Right atrium auricular region (tissue), 2 donors: ENCODE measurements around the gene FAM114A2. TPM values are rescaled to one million over a fixed set of nuclear protein-coding genes. Genes with fewer than 3 reads are reported as not detected.
A peak's percentile ranks its signal among the peaks of the same experiment; 100 is the strongest.

Experiments
- DNase-seq: peaks from one replicate; pipeline ENCODE4 v3.0.0-alpha.2; 2019; ENCODE audit warnings: low spot score
- H3K27ac ChIP-seq, 2 donors: fragments of 200-600 bp; sonication (generic); 1 replicate in 1 of 2; 2 replicates in 1 of 2; pipeline ENCODE4 v1.5.1; 2016 to 2019
- H3K27me3 ChIP-seq, 2 donors: fragments of 200-600 bp; sonication (generic); one replicate each; pipeline versions ENCODE4 v1.5.1 to v1.6.0; 2017 to 2019
- H3K36me3 ChIP-seq: fragments of 200-600 bp; sonication (generic); one replicate; pipeline ENCODE4 v1.5.1; 2016
- H3K4me1 ChIP-seq, 2 donors: fragments of 200-600 bp; sonication (generic); one replicate each; pipeline versions ENCODE4 v1.5.1 to v1.6.0; 2017 to 2019
- H3K4me3 ChIP-seq, 2 donors: fragments of 200-600 bp; sonication (generic); 1 replicate in 1 of 2; 2 replicates in 1 of 2; pipeline ENCODE4 v1.5.1; 2017 to 2019; ENCODE audit warnings: mild to moderate bottlenecking in 1 of 2, moderate library complexity in 1 of 2
- H3K9me3 ChIP-seq, 2 donors: fragments of 200-600 bp; sonication (generic); one replicate each; pipeline ENCODE4 v1.5.1; 2019
- total RNA-seq, 2 donors: library from RNA; depleted of rRNA; stranded (reverse); fragments of >200 nt; gene quantifications; one replicate each; pipeline ENCODE4 v1.1.0, GENCODE V29; 2016
- TF ChIP-seq, protein P1 (sequence below), 2 donors: fragments of 200-600 bp; sonication (generic); IDR thresholded peaks; one replicate each; pipeline ENCODE4 v1.5.1; 2019; ENCODE audit warnings: antibody characterized with exemption in 2 of 2

Gene FAM114A2
- total RNA-seq, 2 donors from 2014 or later = 11.1 to 18.5 TPM

DNA sequence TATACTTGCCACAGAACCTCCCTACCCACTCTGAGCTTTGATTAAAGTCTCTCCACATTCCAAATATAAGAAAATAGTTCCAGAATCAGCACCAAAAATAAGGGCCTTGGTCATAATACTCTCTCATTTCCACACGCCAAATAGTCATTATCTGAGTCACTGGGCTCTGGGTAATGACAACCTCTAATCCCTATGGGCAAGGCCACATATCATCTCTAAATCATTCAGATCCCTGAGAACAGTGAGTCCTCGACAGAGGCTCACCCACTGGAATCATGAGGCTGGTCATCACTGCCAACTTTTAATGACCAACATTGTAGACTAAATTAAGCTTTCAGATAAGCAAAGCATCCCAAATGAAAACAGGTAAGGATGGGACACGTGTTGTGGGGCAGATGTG lies 28.1 kb downstream of the FAM114A2 start:
- H3K36me3 ChIP-seq = peaks cover 9% of the 10 kb centered on the region
- H3K4me1 ChIP-seq = peaks cover 0 to 4% of the 10 kb centered on the region in 2 donors
- no peaks in the 10 kb centered on the region for H3K9me3 ChIP-seq
- TF ChIP-seq, protein P1, sequence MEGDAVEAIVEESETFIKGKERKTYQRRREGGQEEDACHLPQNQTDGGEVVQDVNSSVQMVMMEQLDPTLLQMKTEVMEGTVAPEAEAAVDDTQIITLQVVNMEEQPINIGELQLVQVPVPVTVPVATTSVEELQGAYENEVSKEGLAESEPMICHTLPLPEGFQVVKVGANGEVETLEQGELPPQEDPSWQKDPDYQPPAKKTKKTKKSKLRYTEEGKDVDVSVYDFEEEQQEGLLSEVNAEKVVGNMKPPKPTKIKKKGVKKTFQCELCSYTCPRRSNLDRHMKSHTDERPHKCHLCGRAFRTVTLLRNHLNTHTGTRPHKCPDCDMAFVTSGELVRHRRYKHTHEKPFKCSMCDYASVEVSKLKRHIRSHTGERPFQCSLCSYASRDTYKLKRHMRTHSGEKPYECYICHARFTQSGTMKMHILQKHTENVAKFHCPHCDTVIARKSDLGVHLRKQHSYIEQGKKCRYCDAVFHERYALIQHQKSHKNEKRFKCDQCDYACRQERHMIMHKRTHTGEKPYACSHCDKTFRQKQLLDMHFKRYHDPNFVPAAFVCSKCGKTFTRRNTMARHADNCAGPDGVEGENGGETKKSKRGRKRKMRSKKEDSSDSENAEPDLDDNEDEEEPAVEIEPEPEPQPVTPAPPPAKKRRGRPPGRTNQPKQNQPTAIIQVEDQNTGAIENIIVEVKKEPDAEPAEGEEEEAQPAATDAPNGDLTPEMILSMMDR (IDR thresholded peaks at IDR 0.05) = no peak
- H3K4me3 ChIP-seq = no peak overlapping the region
- DNase-seq = no peak
- no peaks in the 10 kb centered on the region for H3K27me3 ChIP-seq
- peak overlapping the region in 1 of 2 donors; percentile 6 for H3K27ac ChIP-seq

DNA sequence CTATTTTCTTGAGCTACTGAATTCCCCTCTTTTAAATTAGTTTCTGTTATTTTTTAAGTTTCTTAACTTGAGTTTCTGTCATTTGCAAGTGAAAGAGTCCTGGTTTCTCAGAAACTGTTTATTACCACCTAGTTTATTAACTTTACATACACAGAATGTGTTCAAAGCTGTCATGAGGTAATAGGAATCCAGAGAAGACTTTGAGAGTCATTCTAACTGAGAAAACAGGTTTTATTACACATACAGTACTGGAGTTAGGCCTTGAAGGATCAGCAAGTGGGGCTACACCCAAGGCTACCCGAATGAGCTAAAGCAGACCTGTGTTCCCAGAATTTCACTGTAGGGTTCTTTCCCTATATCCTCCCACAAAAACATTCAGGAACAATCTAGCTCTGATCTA lies 33.1 kb downstream of the FAM114A2 start:
- Histone ChIP-seq H3K27me3 (no peaks in the 10 kb centered on the region), H3K9me3 (no peaks in the 10 kb centered on the region), H3K4me3 (no peak overlapping the region), H3K36me3 (peaks cover 11% of the 10 kb centered on the region), H3K4me1 (peaks cover 0 to 13% of the 10 kb centered on the region in 2 donors), H3K27ac (no peak overlapping the region)
- DNase-seq = no peak
- TF ChIP-seq, protein P1 (IDR thresholded peaks at IDR 0.05) = no peak

DNA sequence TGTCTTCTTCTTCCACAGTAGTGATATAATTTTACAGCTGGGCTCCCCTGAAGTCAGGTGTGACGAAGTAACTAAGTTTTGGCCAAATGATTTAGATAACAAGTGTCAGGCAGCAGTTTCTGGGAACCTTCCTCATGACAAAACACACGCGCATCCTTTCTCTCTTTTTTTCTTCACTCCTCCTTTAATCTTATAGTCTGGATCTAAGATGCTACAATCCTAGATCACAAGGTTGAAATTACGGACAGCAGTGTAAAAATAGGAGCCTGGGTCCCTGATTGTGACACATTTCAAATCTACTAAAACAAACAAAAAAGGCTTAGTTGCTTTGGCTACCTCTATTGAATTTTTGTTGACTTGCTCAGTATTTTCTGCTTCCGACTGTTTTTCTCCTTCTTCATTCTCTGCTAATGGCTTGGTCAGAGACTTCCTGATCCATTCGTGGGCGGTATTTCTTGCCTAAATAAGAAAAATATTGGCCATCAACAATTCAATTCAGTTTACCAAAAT lies 36.1 kb downstream of the FAM114A2 start:
- TF ChIP-seq, protein P1 (IDR thresholded peaks at IDR 0.05) = no peak
- H3K27ac ChIP-seq = peak overlapping the region; percentile 58 to 75
- no peak for DNase-seq
- H3K27me3 ChIP-seq = no peaks in the 10 kb centered on the region
- no peak overlapping the region for H3K4me3 ChIP-seq
- peaks cover 0 to 13% of the 10 kb centered on the region in 2 donors for H3K4me1 ChIP-seq
- H3K9me3 ChIP-seq = no peaks in the 10 kb centered on the region
- peaks cover 15% of the 10 kb centered on the region for H3K36me3 ChIP-seq

DNA sequence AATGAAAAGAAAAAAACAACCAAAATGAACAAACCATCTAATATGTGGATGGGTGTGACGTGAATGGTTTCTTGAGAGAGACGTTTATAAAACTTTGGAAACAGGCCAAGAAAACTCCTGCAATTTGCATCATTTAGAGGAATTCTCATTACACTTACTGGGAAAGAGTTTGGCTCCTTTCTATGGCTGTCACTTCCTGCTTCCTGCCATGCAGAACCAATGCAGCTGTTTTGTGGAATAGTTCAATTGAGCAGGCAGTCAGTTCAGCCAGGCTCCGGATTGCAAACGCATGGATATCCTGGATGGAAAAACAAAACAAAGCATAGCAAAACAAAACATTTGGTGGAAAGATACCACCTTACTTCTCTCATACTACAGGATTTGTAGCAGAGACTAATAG lies 36.6 kb downstream of the FAM114A2 start:
- Histone ChIP-seq H3K27ac (peak overlapping the region; percentile 58 to 75), H3K4me1 (peaks cover 0 to 13% of the 10 kb centered on the region in 2 donors), H3K27me3 (no peaks in the 10 kb centered on the region), H3K9me3 (no peaks in the 10 kb centered on the region), H3K36me3 (peaks cover 20% of the 10 kb centered on the region), H3K4me3 (no peak overlapping the region)
- TF ChIP-seq, protein P1 (IDR thresholded peaks at IDR 0.05) = no peak
- no peak for DNase-seq

DNA sequence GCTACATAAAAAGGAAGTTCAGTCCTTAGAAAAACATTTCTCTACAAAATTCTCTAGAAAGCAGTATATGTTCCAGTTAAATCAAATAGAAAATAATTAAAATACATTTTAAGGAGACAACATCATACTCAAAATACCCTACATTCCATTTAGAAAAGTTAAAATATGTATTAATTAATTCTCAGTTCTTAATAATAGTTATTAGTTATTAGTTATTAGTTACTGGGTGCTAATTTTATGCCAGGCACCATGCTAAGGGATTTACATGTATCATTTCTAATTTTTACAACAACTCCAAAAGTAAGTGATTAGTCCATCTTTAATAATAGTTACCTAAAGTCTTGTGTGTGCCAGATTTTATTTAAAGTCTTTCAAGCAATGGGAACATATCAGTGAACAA lies 38.0 kb downstream of the FAM114A2 start:
- peaks cover 22% of the 10 kb centered on the region for H3K36me3 ChIP-seq
- H3K4me1 ChIP-seq = peaks cover 0 to 13% of the 10 kb centered on the region in 2 donors
- TF ChIP-seq, protein P1 (IDR thresholded peaks at IDR 0.05) = no peak

DNA sequence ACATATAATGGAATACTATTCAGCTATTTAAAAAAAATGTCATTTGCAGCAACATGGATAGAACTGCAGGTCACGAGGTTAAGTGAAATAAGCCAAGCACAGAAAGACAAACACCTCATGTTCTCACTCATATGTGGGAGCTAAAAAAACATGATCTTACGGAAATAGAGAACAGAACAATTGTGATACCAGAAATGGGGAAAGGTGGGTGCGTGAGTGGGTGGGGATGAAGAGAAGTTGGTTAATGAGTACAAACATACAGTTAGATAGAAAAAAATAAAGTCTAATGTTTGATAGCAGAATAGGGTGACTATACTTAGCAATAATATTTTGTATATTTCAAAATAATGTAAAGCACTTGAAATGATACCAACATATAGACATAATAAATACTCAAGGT lies 38.7 kb downstream of the FAM114A2 start:
- TF ChIP-seq, protein P1 (IDR thresholded peaks at IDR 0.05) = no peak
- Histone ChIP-seq H3K27ac (no peak overlapping the region), H3K4me3 (no peak overlapping the region), H3K4me1 (peaks cover 0 to 13% of the 10 kb centered on the region in 2 donors), H3K27me3 (no peaks in the 10 kb centered on the region), H3K9me3 (no peaks in the 10 kb centered on the region), H3K36me3 (peaks cover 22% of the 10 kb centered on the region)
- DNase-seq = no peak

More for the DNA sequence above, 38.0 kb downstream of the FAM114A2 start:
- Histone ChIP-seq H3K27me3 (no peaks in the 10 kb centered on the region), H3K9me3 (no peaks in the 10 kb centered on the region), H3K4me3 (no peak overlapping the region), H3K27ac (peak overlapping the region in 1 of 2 donors; percentile 75)
- no peak for DNase-seq
